ENCODE results near the gene OR14C36. TPM values are rescaled to one million over a fixed set of nuclear protein-coding genes. Genes with fewer than 3 reads are reported as not detected.

Gene OR14C36
- total and polyA plus RNA-seq, 2 donors (not counting 1 experiment from before 2014, with no cell fraction given), result not detected

DNA sequence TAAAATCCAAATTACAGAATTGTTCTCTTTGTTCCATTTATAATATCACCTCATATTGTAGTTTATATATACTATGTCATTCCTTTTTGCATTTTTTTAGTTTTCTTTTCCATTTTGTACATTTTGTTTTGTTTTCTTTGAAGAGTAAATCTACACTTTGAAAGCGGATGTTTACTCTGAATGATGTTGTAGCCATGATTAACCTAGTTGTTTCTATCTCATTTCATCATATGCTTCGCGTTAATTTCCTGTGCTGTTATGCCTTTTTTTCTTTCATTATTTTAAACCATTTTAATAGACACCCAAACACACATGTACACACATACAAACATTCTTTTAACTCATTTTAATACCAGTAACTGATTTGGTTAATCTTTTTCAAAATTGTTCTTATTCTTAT is 32.3 kb downstream of the OR14C36 start:
- Histone ChIP-seq H3K27ac (ENCODE audit: low read length in 2 of 2) (no peak overlapping the region), H3K9me3 (ENCODE audit: control extremely low read depth in 1 of 3, control insufficient read depth in 2 of 3, insufficient read depth in 1 of 3, low read length in 2 of 3) (no peaks in the 10 kb centered on the region), H3K27me3 (replicated peaks in 1 of 4; ENCODE audit: control extremely low read depth in 1 of 4, control insufficient read depth in 3 of 4, insufficient read depth in 4 of 4, low read length in 3 of 4) (no peaks in the 10 kb centered on the region), H2AFZ (ENCODE audit: insufficient read depth, low read depth, low read length, poor library complexity, severe bottlenecking) (no peak overlapping the region), H3K36me3 (replicated peaks in 1 of 2; ENCODE audit: control extremely low read depth in 1 of 2, control insufficient read depth in 1 of 2, extremely low read depth in 1 of 2, insufficient read depth in 2 of 2, low read length in 1 of 2) (no peaks in the 10 kb centered on the region), H3K4me1 (ENCODE audit: control insufficient read depth in 2 of 2, insufficient read depth in 2 of 2, low read length in 2 of 2) (no peaks in the 10 kb centered on the region), H3K4me3 (ENCODE audit: control extremely low read depth in 1 of 5, extremely low read depth in 1 of 5, insufficient read depth in 1 of 5, low read depth in 2 of 5, low read length in 4 of 5) (no peak overlapping the region), H3K79me2 (ENCODE audit: control insufficient read depth, insufficient read depth, low read length) (no peaks in the 10 kb centered on the region), H3K9ac (ENCODE audit: low read length) (no peak overlapping the region), H3K4me2 (replicated peaks; ENCODE audit: low read depth, low read length, poor library complexity, severe bottlenecking) (no peak overlapping the region), H4K20me1 (ENCODE audit: control insufficient read depth, insufficient read depth, low read length, poor library complexity, severe bottlenecking) (no peaks in the 10 kb centered on the region)
- ChIA-PET CTCF (no interaction called here), POLR2A (interaction anchor here (0.6 kb wide), 1 partner anchor 1112 kb away, joined by 3 read pairs; no protein-coding TSS in a partner anchor)
- TF ChIP-seq, protein P1, sequence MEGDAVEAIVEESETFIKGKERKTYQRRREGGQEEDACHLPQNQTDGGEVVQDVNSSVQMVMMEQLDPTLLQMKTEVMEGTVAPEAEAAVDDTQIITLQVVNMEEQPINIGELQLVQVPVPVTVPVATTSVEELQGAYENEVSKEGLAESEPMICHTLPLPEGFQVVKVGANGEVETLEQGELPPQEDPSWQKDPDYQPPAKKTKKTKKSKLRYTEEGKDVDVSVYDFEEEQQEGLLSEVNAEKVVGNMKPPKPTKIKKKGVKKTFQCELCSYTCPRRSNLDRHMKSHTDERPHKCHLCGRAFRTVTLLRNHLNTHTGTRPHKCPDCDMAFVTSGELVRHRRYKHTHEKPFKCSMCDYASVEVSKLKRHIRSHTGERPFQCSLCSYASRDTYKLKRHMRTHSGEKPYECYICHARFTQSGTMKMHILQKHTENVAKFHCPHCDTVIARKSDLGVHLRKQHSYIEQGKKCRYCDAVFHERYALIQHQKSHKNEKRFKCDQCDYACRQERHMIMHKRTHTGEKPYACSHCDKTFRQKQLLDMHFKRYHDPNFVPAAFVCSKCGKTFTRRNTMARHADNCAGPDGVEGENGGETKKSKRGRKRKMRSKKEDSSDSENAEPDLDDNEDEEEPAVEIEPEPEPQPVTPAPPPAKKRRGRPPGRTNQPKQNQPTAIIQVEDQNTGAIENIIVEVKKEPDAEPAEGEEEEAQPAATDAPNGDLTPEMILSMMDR (IDR thresholded peaks at IDR 0.05), result no peak
- no peak for TF ChIP-seq EZH2 (IDR thresholded peaks at IDR 0.05; ENCODE audit: borderline replicate concordance, insufficient read depth, low read depth, low read length, poor library complexity, severe bottlenecking)
- Mint-ChIP-seq H3K27me3 (peaks cover 10% of the 10 kb centered on the region), H3K4me3 (no peak overlapping the region), H3K27ac (no peak overlapping the region), H3K4me1 (no peaks in the 10 kb centered on the region), H3K9me3 (ENCODE audit: insufficient read depth) (no peaks in the 10 kb centered on the region)
- ATAC-seq (ENCODE audit: low read depth) (no peak), DNase-seq (no peak)
- intact Hi-C loops (cut with micrococcal nuclease), result no loop called here
- WGBS (ENCODE audit: insufficient coverage), result no CpG with 5 or more reads among the region's 3 CpGs

DNA sequence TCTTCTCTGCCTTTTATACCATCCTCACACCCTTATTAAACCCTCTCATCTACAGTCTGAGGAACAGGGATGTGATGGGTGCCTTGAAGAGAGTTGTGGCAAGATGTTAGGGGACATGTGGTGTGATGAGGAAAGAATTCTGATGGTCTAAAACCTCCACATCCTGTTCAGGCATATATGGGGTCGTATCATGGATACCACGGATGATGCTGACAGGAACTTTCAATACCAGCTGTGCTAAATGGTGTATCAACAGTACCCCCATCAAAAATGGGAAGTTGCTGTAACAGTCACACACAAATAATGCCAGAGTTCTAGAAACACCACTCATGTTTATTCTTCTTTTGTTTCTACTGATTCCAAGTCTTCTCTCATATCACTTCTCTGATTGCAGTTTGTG is 39.9 kb downstream of the OR14C36 start:
- no peak for TF ChIP-seq EZH2 (IDR thresholded peaks at IDR 0.05; ENCODE audit: borderline replicate concordance, insufficient read depth, low read depth, low read length, poor library complexity, severe bottlenecking)
- TF ChIP-seq, protein P1 (IDR thresholded peaks at IDR 0.05), result no peak
- H3K36me3 ChIP-seq (replicated peaks in 1 of 2; ENCODE audit: control extremely low read depth in 1 of 2, control insufficient read depth in 1 of 2, extremely low read depth in 1 of 2, insufficient read depth in 2 of 2, low read length in 1 of 2), result no peaks in the 10 kb centered on the region
- Mint-ChIP-seq H3K27ac (no peak overlapping the region), H3K9me3 (ENCODE audit: insufficient read depth) (no peaks in the 10 kb centered on the region), H3K27me3 (peaks cover 15% of the 10 kb centered on the region), H3K4me1 (no peaks in the 10 kb centered on the region), H3K4me3 (no peak overlapping the region)
- no peaks in the 10 kb centered on the region for H3K9me3 ChIP-seq (ENCODE audit: control extremely low read depth in 1 of 3, control insufficient read depth in 2 of 3, insufficient read depth in 1 of 3, low read length in 2 of 3)
- no peaks in the 10 kb centered on the region for H3K79me2 ChIP-seq (ENCODE audit: control insufficient read depth, insufficient read depth, low read length)
- ATAC-seq (ENCODE audit: low read depth) (no peak), DNase-seq (no peak)
- no peak overlapping the region for H3K4me2 ChIP-seq (replicated peaks; ENCODE audit: low read depth, low read length, poor library complexity, severe bottlenecking)
- no peak overlapping the region for H3K4me3 ChIP-seq (ENCODE audit: control extremely low read depth in 1 of 5, extremely low read depth in 1 of 5, insufficient read depth in 1 of 5, low read depth in 2 of 5, low read length in 4 of 5)
- H3K4me1 ChIP-seq (ENCODE audit: control insufficient read depth in 2 of 2, insufficient read depth in 2 of 2, low read length in 2 of 2), result no peaks in the 10 kb centered on the region
- ChIA-PET POLR2A (no interaction called here), CTCF (no interaction called here)
- no peaks in the 10 kb centered on the region for H4K20me1 ChIP-seq (ENCODE audit: control insufficient read depth, insufficient read depth, low read length, poor library complexity, severe bottlenecking)
- H3K9ac ChIP-seq (ENCODE audit: low read length), result no peak overlapping the region
- peaks cover 0 to 5% (median 1%) of the 10 kb centered on the region in 4 experiments for H3K27me3 ChIP-seq (replicated peaks in 1 of 4; ENCODE audit: control extremely low read depth in 1 of 4, control insufficient read depth in 3 of 4, insufficient read depth in 4 of 4, low read length in 3 of 4)
- intact Hi-C loops (cut with micrococcal nuclease), result no loop called here
- WGBS (ENCODE audit: insufficient coverage), result no CpG with 5 or more reads among the region's 2 CpGs
- H3K27ac ChIP-seq (ENCODE audit: low read length in 2 of 2), result no peak overlapping the region
- no peak overlapping the region for H2AFZ ChIP-seq (ENCODE audit: insufficient read depth, low read depth, low read length, poor library complexity, severe bottlenecking)
